NCI-H1105 (cell line): ENCODE measurements around the gene PTPRN2.
"Not testable (repeated sequence)": the region's sequence is repeated elsewhere in the genome, so short reads cannot be mapped to it uniquely, and the experiment has no call there.

Experiments
- DNase-seq: peaks from one replicate; lab custom pipeline; 2025; lab: John Stamatoyannopoulos, UW

Gene PTPRN2

GRCh38 chr7:158467562-158467961, 120.1 kb downstream of the PTPRN2 start:
- DNase-seq = no peak

DNA sequence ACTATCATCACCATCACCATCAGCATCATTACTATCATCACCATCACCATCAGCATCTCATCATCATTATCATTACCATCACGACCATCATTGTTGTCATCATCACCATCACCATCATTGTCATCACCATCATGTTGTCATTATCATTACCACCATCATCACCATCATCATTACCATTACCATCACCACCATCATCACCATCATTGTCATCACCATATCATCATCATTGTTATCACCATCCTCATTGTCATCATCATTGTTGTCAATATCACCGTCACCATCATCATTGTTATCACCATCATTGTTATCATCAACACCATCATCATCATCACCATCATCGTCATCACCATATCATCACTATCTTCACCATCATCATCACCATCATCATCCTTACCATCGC, 124.3 kb downstream of the PTPRN2 start:
- DNase-seq = no peak

DNA sequence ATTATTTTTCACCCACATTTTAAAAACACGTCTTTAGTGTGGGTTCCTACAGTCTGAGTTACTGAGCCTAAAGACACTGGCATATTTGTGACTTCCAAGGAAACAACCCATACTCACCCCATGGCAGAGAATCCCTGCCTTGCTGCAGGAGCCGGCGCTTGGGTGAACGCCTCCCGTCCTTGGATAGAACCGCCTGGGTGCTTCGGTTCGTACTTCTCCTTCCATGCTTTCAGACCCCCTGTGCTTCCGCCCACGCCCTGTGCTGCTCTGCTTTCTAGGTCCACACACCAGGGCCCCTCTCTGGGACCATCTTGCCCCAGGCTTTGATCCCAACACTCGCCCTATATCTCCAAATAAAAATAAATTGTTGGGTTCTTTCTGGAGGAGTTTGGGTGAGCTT, 125.8 kb downstream of the PTPRN2 start:
- no peak for DNase-seq

GRCh38 chr7:158460665-158461064, 127.0 kb downstream of the PTPRN2 start:
- DNase-seq = no peak

GRCh38 chr7:158458716-158459282, 128.8 kb downstream of the PTPRN2 start:
- no peak for DNase-seq

- no peak for DNase-seq
These were observed 129.5 kb downstream of the PTPRN2 start for GRCh38 chr7:158458096-158458495.

GRCh38 chr7:158457586-158457985, 130.0 kb downstream of the PTPRN2 start:
- not testable (repeated sequence) for DNase-seq

DNA sequence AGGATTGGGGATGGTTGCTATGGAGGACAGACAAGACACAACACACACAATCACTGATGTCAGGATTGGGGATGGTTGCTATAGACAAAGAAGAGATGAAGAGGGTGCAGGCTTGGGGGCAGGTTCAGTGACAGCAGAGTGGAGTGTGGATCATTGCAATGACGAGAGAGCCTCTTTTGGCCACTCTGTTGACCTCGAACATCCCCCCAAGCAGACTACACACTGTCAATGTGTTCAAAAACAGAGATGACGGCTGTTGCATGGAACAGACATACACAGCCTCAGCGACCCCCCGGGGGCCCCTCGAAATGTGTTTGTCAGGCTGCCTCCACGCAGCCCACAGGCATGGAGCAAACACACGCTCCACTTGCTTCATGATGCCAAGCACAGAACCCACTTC, 133.0 kb downstream of the PTPRN2 start:
- DNase-seq = no peak

- DNase-seq = no peak
These were observed 134.0 kb downstream of the PTPRN2 start for GRCh38 chr7:158453663-158454062.

DNA sequence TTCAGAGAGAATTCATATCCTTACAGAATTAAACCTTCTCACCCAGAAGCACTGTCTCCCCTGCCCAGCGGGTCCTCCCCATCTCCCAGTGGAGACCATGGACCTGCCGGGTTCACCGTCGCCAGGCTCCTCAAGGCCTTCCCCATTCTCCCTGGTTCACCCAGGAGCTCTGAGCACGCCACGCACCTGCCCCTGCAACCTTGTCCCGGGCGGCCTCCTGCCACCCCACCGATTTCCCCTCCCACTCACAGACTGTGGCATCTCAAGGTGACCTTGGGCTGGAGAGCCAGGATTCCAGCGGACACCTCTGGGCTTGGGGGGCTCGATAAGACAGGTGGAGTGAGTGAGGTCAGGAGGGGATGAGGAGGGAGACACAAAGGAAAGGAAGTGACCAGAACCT, 135.3 kb downstream of the PTPRN2 start:
- DNase-seq = no peak

DNA sequence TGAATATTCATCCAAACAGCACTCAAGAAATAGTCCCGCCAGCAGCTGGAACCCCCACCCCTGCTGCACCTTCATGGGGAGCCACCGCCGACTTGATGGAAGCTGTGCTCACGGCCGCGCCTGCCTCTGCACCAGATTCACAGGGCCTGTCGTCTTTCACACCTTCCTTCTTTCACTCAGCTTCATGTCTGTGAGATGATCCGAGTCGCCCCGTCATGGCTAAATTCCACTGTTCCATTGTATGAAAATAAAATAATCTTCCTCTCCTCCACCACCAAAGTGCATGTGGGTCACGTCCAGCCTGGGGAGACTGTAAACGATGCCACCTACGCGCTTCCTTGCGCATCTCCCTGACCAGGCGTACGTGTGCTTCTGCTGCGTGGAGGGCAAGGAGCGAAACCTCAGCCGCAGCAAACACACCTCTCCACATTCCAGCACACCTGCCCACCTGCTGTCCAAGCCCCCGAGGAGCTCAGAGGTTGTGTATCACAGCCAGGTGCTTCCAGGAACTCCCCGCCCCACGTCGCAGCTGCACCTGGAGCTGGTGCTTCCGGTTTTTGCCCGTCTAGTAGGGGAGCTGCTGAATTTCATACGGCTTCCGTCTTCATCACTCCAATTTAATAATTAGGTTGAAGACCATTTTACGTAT, 137.0 kb downstream of the PTPRN2 start:
- peak; percentile 13 for DNase-seq

GRCh38 chr7:158449942-158450341, 137.7 kb downstream of the PTPRN2 start:
- DNase-seq = no peak

- no peak for DNase-seq
These were observed 138.4 kb downstream of the PTPRN2 start for GRCh38 chr7:158449266-158449665.

DNA sequence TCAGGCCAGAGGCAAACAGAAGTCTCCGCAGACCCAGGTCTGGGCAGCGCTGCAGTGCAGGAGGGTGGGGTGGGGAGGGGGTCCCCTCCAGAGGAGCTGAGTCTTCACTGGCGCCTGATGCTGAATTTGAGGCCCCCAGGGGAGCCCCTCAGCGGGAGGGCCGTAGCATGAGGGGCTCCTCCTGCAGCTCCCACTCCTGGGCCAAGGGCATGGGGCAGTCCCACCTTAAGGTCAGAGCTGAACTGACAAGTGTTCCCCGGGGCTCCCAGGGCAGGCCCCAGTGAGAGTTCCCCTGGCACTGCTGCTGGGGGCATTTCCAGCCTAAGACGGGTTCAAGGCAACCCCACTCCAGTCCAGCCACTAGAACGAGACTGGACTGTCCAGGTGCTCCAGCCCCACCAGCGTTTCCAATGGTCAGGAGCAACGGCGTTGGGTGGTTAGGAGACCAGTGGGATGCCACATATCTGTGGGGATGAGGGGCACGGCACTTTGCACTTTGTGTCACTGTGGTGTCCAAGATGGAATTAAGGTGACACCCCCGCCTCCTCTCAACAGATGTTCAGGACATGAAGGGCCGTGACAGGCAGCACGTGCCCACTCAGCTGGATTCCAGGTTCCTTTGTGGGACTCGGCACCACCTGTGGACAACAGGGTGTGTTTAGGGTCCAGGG, 139.1 kb downstream of the PTPRN2 start:
- DNase-seq = no peak

GRCh38 chr7:158447506-158448171, 140.0 kb downstream of the PTPRN2 start:
- DNase-seq = no peak

- DNase-seq = no peak
These were observed 140.5 kb downstream of the PTPRN2 start for GRCh38 chr7:158447151-158447505.

DNA sequence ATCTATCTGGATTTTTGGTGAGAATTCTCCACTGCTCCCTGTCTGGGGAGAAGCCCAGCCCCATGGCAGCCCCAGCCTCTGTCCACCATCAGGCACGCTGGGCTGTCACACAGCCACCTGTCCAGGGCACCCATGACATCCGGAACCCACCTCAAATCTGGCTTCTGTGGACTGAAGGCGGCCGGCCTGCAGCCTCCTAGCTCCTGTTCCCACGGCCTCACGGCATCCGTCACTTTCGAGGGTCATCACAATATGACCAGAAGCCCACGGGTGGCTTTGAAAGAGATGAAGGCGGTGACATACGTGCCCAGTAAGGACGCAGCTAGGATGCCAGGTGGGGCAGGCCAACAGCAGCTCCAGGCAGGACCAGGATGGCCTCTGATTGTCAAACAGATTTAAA, 140.9 kb downstream of the PTPRN2 start:
- DNase-seq = no peak

GRCh38 chr7:158446281-158446680, 141.3 kb downstream of the PTPRN2 start:
- DNase-seq = no peak

GRCh38 chr7:158445421-158446175, 142.0 kb downstream of the PTPRN2 start:
- no peak for DNase-seq

DNA sequence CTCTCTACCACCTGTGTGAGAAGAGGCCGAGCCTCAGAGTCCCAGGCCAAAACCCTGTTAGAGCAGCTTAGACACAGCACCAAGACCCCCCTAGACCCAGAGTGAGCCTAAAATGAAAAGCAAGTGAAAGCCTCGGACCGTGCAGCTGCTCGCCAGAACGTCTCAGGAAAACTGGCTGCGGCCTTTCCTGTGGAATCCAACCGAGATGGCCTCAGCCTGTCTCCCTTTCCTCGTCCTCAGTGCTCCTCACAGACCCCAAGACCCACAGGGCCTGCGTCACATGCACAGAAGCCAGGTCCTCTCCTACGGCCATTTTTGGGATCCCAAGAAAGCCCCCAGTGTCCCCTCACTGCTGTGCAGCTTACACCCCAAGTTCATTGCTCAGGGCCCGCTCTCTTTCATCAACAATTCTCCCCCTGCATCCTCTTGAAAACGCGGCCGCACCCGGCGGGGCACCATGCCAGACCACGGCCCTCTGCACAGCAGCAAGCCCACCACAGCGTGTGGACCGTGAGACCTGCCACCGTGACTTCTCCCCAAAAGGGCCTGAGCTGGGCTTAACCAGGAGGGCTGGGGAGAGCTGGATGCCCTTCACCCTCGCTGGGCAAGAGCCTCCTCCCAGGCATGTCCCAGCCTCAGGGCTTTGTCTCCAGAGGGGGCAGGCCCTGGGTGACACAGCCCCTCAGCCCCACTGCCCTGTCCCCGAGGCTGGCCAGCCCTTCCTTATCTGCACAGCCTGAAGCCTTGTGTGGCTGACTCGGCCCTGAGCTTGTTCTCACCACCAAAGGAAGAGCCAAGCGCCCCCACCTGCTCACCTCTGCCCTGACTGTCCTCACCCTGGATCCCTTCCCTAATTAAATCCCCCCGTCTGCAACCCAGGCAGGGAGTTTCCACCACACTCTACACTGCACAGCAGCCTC, 142.9 kb downstream of the PTPRN2 start:
- DNase-seq = no peak
